ENCODE data around the gene BEND3. TPM values are rescaled to one million over a fixed set of nuclear protein-coding genes. Genes with fewer than 3 reads are reported as not detected.

BEND3 gene
- total and polyA plus RNA-seq, 9 of the 15 experiments (the other 6 are each of a cell fraction or from before 2014, with no cell fraction given), result 0.64 to 8.4 (median 3.3) TPM

GRCh38 chr6:107116328-107116892 is 1.1 kb upstream of the BEND3 start (continued):
- TF ChIP-seq MGA (IDR thresholded peaks at IDR 0.05) (peak; percentile 40; the same call in 1 of the 2 replicates), ZNF561 (CRISPR knock-in tag; conservative IDR thresholded peaks at IDR 0.05) (no peak), USF2 (CRISPR knock-in tag; IDR thresholded peaks at IDR 0.05) (peak; percentile 39), SMARCA4 (IDR thresholded peaks at IDR 0.05) (0 out of 2 replicates have a peak, but pooled peaks have one; percentile 10), RAD51 (IDR thresholded peaks at IDR 0.05; ENCODE audit: borderline replicate concordance, low read depth) (peak; percentile 25; the same call in 1 of the 2 replicates), MNT (conservative IDR thresholded peaks at IDR 0.05) (peak in 1 of 2 experiments; percentile 15; a peak in 2 of 4 replicates), PRDM10 (IDR thresholded peaks at IDR 0.05; ENCODE audit: partially characterized antibody) (peak; percentile 37), ARID2 (IDR thresholded peaks at IDR 0.05) (0 out of 2 replicates have a peak, but pooled peaks have one; percentile 8)
